ACC112 (cell line): Measurements from ENCODE around the gene IGFL4.
A peak's percentile ranks its signal among the peaks of the same experiment; 100 is the strongest.

Experiments
- H2AFZ ChIP-seq: fragments of 200-600 bp; sonication (generic); one replicate; pipeline ENCODE4 v1.6.0; 2017; ENCODE audit warnings: antibody characterized with exemption, low read length; ENCODE audit not compliant: unreplicated experiment
- H3K27ac ChIP-seq: fragments of 200-600 bp; sonication (generic); 2 replicates; pipeline ENCODE4 v1.5.1; 2014; ENCODE audit warnings: low read depth, mild to moderate bottlenecking, antibody characterized with exemption, low read length, moderate library complexity
- H3K27me3 ChIP-seq: fragments of 200-600 bp; sonication (generic); 2 replicates; pipeline ENCODE4 v1.6.1; 2014; ENCODE audit warnings: mild to moderate bottlenecking, antibody characterized with exemption, low read length, moderate library complexity, mixed read lengths; ENCODE audit not compliant: insufficient read depth
- H3K36me3 ChIP-seq: fragments of 200-600 bp; sonication (generic); 2 replicates; pipeline ENCODE4 v1.6.1; 2016; ENCODE audit warnings: mild to moderate bottlenecking, antibody characterized with exemption, low read length, moderate library complexity, mixed read lengths; ENCODE audit not compliant: insufficient read depth
- H3K4me1 ChIP-seq: fragments of 200-600 bp; sonication (generic); one replicate; pipeline ENCODE4 v1.6.1; 2016; ENCODE audit warnings: low read length, mixed read lengths; ENCODE audit not compliant: insufficient read depth, unreplicated experiment, control insufficient read depth
- H3K4me3 ChIP-seq: fragments of 200-600 bp; sonication (generic); 2 replicates; pipeline ENCODE4 v1.5.1; 2014; ENCODE audit warnings: mild to moderate bottlenecking, low read depth, low read length
- H3K79me2 ChIP-seq: fragments of 200-600 bp; sonication (generic); one replicate; pipeline ENCODE4 v1.6.0; 2016; ENCODE audit warnings: low read length; ENCODE audit not compliant: control insufficient read depth, unreplicated experiment, insufficient read depth

Gene IGFL4

DNA sequence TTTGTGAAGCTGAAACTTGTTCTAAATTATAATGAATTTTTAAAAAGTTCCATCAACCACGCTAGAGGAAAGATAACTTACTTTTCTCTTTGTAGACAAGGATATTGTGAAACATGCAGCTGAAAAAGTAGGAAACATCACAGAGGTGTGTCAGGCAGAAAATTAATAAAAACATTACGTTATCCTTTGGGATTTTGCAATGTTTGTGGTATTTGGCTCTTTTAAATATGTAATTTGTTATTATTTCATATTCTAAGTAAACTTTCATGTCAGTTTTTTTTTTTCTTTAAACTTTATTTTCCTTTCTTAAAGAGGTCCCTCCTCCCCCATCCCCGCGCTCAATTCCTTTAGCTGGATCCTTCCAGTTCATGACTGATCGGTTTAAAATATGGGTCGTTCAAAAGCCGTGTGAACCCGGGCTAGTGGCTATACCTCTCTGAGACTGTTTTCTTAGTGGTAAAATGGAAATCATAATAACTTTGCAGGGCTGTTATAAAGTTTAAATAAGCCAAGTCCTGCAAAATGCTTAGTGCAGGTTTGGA lies 46.3 kb downstream of the IGFL4 start:
- Histone ChIP-seq H3K27me3 (peaks cover 3% of the 10 kb centered on the region), H3K4me3 (peak overlapping the region; percentile 71), H3K27ac (no peak overlapping the region), H3K4me1 (no peaks in the 10 kb centered on the region), H3K36me3 (no peaks in the 10 kb centered on the region), H2AFZ (no peak overlapping the region), H3K79me2 (no peaks in the 10 kb centered on the region)

DNA sequence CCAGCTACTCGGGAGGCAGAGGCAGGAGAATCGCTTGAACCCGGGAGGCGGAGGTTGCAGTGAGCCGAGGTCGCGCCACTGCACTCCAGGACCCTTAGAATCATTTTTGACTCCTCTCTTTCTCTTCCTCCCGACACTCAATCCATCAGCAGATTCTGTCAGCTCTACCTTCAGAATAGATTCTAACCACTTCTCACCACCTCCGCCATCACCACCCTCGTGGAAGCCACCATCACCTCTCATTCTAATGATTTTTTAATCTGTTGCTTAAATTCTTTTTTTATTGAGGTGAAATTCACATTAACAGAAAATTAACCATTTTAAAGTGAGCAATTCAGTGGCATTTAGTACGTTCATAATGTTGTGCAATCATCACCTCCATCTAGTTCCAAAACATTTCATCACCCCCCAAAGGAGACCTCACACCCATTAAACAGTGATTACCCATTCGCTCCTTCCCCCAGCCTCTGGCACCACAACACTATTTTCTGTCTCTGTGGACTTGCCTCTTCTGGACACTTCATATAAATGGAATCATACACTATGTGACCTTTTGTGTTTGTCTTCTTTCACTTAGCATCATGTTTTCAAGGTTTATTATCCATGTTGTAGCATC lies 50.6 kb downstream of the IGFL4 start:
- Histone ChIP-seq H3K27me3 (peaks cover 6% of the 10 kb centered on the region), H3K36me3 (no peaks in the 10 kb centered on the region), H3K79me2 (no peaks in the 10 kb centered on the region), H2AFZ (no peak overlapping the region), H3K4me3 (no peak overlapping the region), H3K27ac (no peak overlapping the region), H3K4me1 (no peaks in the 10 kb centered on the region)
